HG03108 (cell line): Measurements from ENCODE around the gene CCDC85C.

ENCODE experiments used
- ATAC-seq: cut with Tn5 transposase; IDR thresholded peaks from one replicate; pipeline ENCODE4 v1.9.1; 2021; ENCODE audit warnings: moderate library complexity; ENCODE audit not compliant: unreplicated experiment

Gene CCDC85C

GRCh38 chr14:99459481-99460100 lies 144.4 kb downstream of the CCDC85C start:
- no peak for ATAC-seq

GRCh38 chr14:99454246-99454645 lies 149.8 kb downstream of the CCDC85C start:
- no peak for ATAC-seq

- no peak for ATAC-seq
Measured at GRCh38 chr14:99452968-99453367, 151.0 kb downstream of the CCDC85C start.

GRCh38 chr14:99451234-99451633 lies 152.8 kb downstream of the CCDC85C start:
- no peak for ATAC-seq

- ATAC-seq = no peak
Measured at GRCh38 chr14:99450266-99450665, 153.7 kb downstream of the CCDC85C start.
